HG03520 (cell line): ENCODE results near the gene FLVCR1.
A peak's percentile ranks its signal among the peaks of the same experiment; 100 is the strongest.
"Not testable (repeated sequence)": the region's sequence is repeated elsewhere in the genome, so short reads cannot be mapped to it uniquely, and the experiment has no call there.

Source experiments
- ATAC-seq: cut with Tn5 transposase; IDR thresholded peaks from one replicate; pipeline ENCODE4 v1.9.1; 2021; ENCODE audit warnings: mild to moderate bottlenecking, moderate library complexity; ENCODE audit not compliant: unreplicated experiment

Gene FLVCR1

DNA sequence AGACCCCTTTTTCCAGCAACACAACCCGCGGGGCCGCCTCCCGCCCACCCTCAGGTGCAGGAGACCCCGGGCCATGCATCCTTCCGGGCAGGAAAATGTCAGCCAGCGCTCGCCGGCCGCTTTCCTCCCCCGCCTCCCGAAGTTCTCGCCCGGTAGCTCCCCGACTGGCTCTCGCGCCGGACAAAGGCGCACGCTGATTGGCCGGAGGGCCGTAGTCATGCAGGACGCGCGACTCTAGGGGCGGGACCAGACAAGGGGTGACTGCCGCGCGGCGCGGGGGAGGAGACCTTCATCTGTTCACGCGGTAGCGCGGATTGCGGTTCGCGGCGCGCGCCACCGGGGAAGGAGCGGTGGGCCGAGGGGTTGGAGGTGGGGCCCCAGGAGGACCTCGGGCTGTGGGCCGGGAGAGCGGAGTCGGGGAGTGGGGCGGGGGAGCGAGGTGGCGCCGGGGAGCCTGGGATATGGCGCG is at the start of gene FLVCR1:
Gene FLVCR1, plus strand, starts transcription at position 284 of the 469 bp plus-strand sequence. Its CDS starts 178 bp downstream, at position 462.
- ATAC-seq, result peak; percentile 97

DNA sequence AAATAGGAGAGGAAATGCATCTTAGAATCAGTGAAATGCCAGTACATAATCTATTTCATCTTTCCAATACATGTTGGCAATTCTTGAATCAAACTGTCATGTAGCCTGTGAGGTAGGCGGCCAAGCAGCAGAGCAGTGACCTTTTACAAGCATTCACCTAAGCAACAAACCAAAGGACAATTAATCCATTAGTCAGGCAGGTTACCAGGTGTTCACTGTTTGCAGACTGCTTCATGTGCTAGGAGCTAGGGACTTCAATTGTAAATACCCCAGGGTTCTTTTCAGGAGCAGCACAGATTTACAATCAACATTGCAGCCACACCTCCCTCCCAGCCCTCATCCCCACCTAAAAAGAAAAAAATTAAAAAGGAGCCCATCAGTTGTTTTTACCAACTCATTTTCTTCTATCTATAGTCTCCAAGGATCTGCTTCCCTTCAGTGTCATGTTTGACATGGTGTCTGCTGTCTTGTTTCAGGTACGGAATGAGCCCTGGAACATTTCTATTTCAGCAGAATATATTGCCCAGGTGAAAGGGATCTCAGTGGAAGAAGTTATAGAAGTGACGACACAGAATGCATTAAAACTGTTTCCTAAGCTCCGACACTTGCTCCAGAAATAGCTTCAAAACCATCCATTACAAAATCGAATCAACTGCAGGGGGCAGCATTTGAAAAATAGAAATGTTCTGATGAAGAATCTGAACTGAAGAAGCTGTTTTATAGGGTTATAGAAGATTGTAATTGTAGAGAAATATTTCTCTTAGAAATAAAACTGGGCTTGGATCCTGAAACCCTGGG is 43.3 kb upstream of the FLVCR1 start:
- ATAC-seq, result no peak

GRCh38 chr1:212816567-212817278 is 41.4 kb upstream of the FLVCR1 start:
- ATAC-seq, result no peak

DNA sequence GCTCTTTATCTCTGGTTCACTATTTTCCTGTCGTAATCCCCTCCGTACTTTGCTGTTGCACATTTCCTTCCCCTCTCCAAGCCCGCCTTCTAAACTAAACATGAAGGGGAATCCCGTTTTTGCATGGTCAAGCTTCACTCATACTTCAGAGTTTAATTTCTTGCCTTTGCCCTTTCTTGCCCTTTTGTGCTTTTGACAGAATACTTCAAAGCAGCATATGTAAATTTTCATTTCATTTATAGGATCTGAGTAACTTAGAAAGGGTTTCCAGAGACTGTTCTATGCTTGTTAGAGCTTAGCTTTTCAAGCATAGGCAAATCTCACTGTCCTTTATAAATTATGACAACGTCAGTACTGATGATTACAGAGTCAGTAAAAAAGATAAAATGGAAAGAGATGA is 38.3 kb upstream of the FLVCR1 start:
- ATAC-seq, result no peak

GRCh38 chr1:212820969-212821368 is 37.1 kb upstream of the FLVCR1 start:
- no peak for ATAC-seq

- ATAC-seq, result no peak
Observed at GRCh38 chr1:212822956-212823355, 35.1 kb upstream of the FLVCR1 start.

DNA sequence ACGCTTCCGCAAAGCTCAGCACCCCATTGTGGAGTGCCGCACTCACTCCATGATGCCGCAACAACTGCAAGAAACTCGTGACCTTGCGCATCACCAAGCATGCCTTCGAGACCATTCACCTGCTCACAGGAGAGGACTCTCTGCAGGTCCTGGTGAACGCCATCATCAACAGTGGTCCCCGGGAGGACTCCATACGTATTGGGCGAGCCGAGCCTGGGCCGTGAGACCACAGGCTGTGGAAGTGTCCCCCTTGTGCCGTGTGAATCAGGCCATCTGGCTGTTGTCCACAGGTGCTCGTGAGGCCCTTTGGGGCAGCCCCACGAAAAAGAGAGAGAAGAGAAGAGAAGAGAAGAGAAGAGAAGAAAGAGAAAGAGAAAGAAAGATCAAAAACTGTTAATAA is 33.9 kb upstream of the FLVCR1 start:
- no peak for ATAC-seq

DNA sequence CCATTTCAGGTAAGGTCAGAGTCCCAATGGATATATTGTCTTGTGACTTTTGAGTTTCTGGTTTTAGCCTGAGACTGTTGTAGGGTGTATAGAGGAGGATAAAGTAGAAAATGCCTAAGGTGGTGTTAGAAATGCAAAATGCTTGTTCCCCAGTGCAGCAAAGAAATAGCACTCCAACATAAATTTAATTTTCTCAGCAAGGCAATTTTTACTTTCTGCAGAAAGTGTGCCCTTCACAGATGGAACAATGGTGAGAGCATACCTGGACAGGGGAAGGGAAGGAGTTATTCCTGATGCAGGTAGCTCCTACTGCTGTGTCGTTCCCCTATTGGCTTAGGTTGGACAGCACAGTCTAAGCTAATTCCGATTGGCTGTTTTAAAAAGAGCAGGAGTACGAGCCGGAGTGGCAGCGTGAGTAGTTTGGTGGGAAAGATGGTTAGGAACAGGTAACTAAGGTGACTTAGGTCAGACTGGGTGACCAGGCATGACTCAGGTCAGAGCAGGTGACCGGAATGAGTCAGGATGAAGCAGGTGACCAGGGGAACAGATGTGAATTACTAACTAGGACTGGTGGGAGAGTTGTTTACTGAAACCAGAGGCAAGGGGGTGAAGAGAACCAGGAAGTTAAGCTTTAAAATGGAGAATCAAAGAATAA is 32.1 kb upstream of the FLVCR1 start:
- ATAC-seq, result no peak

DNA sequence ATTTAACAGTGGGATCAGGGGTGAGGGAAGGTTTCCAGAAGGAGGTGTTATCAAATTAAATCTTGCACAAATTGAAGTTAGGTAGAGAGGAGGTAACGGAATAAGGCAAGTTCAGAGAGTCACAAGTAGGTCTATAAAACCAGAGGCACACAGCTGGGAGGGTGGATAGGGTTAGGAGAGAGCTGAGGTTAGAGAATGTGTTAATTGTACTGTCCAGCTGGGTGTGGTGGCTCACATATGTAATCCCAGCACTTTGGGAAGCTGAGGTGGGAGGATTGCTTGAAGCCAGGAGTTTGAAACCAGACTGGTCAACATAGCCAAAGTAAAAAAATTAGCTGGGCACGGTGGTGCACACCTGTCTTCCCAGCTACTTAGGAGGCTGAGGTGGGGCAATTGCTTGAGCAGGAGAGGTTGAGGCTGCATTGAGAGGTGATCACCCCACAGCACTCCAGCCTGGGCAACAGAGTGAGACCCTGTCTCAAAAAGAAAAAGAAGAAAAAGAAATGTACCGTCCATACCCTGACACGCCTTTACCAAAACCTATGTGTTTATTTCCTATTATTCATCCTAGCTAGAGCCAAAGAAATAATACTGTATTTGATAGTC is 30.8 kb upstream of the FLVCR1 start:
- no peak for ATAC-seq

DNA sequence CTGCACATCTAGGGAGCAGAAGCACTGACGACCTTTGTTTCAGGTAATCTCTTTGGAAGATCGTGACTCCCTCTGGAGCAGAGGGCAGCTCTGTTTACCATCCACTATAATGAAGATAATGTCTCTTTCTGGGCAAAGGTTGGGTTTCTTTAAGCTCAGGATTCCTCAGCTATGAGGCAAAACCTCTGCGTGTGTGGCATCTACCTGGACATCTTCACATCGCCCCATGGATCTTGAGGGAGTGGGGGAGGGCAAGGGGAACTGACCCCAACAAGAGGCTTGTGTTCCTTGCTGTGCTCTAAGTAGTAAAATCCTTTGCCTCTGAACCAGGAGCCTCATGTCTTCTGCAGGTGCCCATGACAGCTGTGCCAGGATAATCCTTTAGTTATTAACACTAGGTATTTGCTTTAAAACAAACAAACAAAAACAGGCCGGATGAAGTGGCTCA is 30.2 kb upstream of the FLVCR1 start:
- ATAC-seq, result no peak

- no peak for ATAC-seq
Observed at GRCh38 chr1:212828395-212828794, 29.7 kb upstream of the FLVCR1 start.

DNA sequence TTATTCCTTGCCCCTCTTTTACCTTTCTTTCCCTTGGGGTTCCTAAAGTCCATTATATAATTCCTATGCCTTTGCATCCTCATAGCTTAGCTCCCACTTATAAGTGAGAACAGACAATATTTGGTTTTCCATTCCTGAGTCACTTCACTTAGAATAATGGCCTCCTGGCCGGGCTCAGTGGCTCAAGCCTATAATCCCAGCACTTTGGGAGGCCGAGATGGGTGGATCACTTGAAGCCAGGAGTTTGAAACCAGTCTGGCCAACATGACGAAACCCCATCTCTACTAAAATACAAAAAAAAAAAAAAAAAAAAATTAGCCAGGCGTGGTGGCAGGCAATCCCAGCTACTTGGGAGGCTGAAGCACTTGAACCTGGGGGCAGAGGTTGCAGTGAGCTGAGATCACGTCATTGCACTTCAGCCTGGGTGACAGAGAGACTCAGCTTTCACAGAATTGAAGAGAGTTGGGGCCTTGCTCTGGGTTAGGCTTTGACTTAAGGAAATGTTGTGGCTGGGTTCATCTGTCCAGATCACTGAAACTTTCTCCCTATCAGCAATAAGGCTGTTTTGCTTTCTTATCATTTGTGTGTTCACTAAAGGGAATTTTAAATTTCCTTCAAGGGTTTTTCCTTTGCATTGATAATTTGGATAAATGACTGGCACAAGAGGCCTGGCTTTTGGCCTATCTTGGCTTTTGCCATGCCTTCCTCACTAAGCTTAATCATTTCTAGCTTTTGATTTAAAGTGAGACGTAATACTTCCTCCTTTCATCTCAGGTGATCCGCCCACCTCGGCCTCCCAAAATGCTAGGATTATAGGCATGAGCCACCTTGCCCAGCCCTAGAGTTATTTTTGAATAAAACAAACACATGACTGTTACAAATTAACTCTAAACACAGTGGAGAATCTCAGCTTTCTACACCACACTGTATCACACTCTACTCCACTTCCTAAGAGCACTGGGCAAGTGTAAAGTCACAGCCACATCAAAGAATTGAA is 24.6 kb upstream of the FLVCR1 start:
- not testable (repeated sequence) for ATAC-seq

DNA sequence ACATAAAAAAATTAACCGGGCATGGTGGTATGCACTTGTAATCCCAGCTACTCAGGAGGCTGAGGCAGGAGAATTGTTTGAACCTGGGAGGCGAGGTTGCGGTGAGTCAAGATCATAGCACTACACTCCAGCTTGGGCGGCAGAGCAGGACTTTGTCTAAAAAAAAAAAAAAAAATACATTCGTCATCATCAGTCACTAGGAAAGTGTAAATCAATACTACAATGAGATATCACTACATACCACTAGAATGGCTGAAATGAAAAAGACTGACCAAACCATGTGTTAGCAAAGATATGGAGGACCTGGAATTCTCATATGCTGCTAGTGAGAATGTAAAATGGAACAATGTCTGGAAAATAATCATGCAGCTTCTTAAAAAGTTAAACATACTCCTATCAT is 19.9 kb upstream of the FLVCR1 start:
- no peak for ATAC-seq

GRCh38 chr1:212844521-212844920 is 13.6 kb upstream of the FLVCR1 start:
- ATAC-seq, result not testable (repeated sequence)

DNA sequence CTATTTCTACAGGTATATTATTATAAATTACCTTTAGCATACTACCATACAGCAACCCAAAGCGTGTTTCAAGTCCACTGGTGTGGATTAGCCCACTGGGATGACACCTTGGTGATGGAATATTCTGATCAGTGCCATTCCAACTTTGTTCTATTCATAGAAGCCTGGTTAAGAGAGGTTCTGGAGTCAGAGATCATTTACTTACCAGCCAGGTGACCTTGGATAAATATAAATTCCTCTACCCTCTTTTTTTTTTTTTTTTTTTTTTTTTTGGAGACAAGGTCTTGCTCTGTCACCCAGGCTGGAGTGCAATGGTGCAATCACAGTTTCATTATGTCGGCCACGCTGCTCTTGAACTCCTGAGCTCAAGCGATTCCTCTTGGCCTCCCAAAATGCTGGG is 10.5 kb upstream of the FLVCR1 start, which contains the start of gene SPATA45:
Gene SPATA45, minus strand, starts transcription at position 101 of the 400 bp plus-strand sequence. CDS start 11,500 bp downstream, outside the sequence.
- no peak for ATAC-seq

GRCh38 chr1:212852105-212852688 is 5.9 kb upstream of the FLVCR1 start:
- ATAC-seq, result no peak

DNA sequence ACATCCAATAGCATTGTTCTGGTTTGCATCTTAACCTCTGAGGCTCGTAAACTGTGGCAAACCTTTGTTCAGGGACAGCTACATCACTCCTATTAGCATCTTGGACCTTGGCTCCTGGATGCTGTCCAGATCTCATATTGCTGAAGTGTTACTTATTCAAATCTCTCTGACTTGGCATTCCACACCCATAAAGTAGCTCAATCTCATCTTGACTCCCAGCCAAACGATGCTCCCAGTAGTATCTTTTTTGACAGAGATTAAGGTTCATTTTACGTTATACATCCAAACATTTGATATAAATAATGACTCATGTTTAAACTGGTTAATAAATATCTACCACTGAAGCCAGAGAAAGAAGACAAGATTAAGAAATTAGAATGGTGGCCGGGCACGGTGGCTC is 4.4 kb upstream of the FLVCR1 start:
- ATAC-seq, result no peak

GRCh38 chr1:212856755-212857154 is 1.3 kb upstream of the FLVCR1 start:
- no peak for ATAC-seq
